Panc1 (cell line): Measurements from ENCODE around the gene TDRD7.
A peak's percentile ranks its signal among the peaks of the same experiment; 100 is the strongest.

Experiments used
- CTCF ChIP-seq: fragments of 450-650 bp; IDR thresholded peaks from 2 replicates; pipeline ENCODE4 v1.5.1; 2017; ENCODE audit warnings: mild to moderate bottlenecking
- POLR2AphosphoS5 ChIP-seq: IDR thresholded peaks from 2 replicates; pipeline ENCODE4 v1.6.1; 2012; ENCODE audit warnings: mild to moderate bottlenecking, low read depth, low read length, moderate library complexity

- peak; percentile 92 for TF ChIP-seq CTCF
- TF ChIP-seq POLR2AphosphoS5: no peak
These were observed 25.0 kb upstream of the TDRD7 start for GRCh38 chr9:97386733-97387503.
